GM12801 (cell line): ENCODE data around the gene MYH13.

ENCODE experiments used
- TF ChIP-seq, protein P1 (sequence below): IDR thresholded peaks from one replicate; pipeline ENCODE4 v1.5.1; 2011; ENCODE audit warnings: control low read depth; ENCODE audit not compliant: insufficient read length; ENCODE audit errors: extremely low read depth

Gene MYH13

DNA sequence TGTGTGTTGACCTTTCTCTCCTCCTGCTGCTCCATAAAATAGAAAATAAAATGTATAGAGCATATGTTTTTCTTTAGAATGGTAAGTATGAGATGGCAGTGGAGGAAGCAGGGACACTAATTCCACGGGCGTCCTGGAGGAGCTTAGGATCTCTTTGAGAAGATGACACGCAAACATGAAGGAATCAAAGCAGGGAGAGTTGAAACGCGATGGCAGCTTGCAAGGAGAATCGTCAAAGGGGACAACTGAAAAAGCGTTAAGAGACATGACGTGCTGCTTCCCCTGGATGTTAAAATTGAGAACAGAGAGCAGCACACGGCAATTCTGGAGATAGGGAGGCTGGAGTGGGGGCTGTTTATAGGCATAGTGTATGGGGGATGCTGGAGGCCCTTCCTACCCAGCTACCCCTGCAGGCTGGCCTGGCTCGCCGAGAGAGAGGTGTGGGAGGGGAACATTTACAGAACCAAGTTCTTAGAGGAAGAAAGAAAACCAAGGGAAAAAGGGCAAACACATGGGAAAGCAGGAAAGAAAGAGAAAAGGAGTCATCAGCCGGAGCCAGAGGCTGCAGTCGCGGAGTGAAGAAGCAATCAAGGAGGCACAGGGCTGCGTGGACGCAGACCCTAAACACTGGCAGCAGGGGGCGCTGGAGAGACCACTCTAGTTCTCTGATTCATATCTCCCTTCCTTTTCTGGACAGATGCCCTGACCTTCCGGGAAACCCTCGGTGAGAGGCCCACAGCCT, 55.8 kb downstream of the MYH13 start:
- TF ChIP-seq, protein P1, sequence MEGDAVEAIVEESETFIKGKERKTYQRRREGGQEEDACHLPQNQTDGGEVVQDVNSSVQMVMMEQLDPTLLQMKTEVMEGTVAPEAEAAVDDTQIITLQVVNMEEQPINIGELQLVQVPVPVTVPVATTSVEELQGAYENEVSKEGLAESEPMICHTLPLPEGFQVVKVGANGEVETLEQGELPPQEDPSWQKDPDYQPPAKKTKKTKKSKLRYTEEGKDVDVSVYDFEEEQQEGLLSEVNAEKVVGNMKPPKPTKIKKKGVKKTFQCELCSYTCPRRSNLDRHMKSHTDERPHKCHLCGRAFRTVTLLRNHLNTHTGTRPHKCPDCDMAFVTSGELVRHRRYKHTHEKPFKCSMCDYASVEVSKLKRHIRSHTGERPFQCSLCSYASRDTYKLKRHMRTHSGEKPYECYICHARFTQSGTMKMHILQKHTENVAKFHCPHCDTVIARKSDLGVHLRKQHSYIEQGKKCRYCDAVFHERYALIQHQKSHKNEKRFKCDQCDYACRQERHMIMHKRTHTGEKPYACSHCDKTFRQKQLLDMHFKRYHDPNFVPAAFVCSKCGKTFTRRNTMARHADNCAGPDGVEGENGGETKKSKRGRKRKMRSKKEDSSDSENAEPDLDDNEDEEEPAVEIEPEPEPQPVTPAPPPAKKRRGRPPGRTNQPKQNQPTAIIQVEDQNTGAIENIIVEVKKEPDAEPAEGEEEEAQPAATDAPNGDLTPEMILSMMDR: no peak

DNA sequence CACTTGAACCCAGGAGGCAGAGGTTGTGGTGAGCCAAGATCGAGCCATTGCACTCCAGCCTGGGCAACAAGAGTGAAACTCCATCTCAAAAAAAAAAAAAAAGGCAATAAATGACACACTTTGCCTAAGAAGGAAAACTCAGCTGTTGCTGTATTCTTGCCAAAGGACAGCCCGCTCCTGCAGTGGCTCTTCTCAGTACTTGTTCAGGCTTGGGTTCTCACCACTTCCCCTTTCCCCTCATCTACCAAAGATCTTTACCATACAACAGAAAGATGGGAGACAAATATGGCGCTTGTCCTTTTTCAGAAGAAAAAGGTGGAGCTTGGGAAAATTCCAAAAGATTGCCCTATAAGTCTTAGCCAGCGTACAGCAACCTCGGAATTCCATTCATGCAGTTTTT, 58.5 kb downstream of the MYH13 start:
- TF ChIP-seq, protein P1: no peak

DNA sequence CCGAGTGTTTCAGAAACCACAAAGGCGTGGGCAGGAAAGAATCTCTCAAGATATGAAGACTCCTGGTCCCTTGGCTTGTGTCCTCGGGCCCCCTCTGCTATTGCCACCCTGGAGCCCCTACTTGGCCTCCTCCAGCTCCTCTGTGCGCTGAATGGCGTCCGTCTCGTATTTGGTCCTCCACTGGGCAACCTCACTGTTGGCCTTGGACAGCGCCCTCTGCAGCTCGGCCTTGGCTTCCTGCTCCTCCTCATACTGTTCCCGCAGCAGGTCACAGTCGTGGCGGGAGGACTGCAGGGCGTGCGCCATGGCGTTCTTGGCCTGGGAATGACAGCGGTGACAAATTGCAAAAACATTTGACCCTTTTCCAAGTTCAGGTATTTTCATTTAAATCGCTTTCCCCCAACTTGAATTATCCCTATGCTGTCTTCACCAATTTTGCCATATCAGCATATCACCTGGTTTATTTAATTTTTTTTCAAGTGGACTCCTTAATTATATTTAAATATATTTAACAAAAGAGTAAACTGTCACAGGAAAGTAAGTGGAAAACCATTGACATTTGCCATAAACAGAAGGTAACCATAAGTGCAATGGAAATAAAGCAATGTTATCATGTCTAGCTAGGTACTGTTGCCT, 59.7 kb downstream of the MYH13 start:
- TF ChIP-seq, protein P1: no peak

DNA sequence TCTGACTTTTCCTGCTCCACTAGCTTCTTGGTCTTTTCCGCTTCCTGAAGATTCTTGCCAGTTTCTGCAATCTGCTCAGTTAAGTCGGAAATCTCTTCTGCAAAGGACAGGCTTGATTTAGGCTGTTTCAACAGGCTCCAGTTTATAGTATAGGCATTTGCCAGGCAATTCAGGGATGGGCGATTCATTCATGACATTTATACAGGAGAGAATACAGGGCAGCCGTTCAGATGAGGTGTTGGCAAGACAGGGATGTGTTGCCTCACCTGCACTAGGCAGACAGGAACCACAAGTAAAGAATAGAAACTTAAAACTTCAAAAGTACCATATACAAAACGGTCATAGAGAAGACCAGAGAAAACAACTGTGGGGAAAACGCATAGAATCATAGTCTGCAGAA, 61.7 kb downstream of the MYH13 start:
- TF ChIP-seq, protein P1: no peak

- TF ChIP-seq, protein P1: no peak
These were observed 63.5 kb downstream of the MYH13 start for GRCh38 chr17:10309003-10309974.

GRCh38 chr17:10306585-10306984, 66.2 kb downstream of the MYH13 start:
- TF ChIP-seq, protein P1: no peak

GRCh38 chr17:10305398-10305797, 67.4 kb downstream of the MYH13 start:
- TF ChIP-seq, protein P1: no peak
